CD4-positive, alpha-beta T cell treated with Interleukin-4 for 4 hours (primary cell): ENCODE results near the gene PISD.
A peak's percentile ranks its signal among the peaks of the same experiment; 100 is the strongest.
"Not testable (repeated sequence)": the region's sequence is repeated elsewhere in the genome, so short reads cannot be mapped to it uniquely, and the experiment has no call there.

Experiments used
- DNase-seq: peaks from one replicate; pipeline ENCODE4 v3.0.0-alpha.2; 2020

Gene PISD

GRCh38 chr22:31604746-31605705 lies 57.0 kb downstream of the PISD start:
- DNase-seq, result no peak

- DNase-seq, result no peak
Observed at GRCh38 chr22:31604137-31604705, 57.8 kb downstream of the PISD start.

DNA sequence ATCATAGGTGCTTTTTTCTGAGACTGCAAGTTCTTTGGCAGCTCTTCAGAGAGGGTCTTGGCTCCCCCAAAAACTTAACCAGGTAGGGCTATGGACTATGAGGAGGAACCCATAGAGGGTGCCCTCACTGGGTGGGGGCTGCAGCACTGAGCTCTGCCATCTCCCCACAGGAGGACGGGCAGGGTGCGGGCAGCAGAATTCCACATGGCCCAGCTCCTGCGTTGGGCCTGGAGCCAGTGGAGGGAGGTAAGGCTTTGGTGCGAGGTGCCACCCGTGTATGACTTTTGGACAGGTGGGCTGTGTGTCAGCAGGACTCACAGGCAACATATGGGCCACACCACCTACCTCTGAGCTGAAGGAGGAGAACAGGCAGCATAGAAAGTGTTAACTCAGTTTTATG lies 58.4 kb downstream of the PISD start:
- no peak for DNase-seq

DNA sequence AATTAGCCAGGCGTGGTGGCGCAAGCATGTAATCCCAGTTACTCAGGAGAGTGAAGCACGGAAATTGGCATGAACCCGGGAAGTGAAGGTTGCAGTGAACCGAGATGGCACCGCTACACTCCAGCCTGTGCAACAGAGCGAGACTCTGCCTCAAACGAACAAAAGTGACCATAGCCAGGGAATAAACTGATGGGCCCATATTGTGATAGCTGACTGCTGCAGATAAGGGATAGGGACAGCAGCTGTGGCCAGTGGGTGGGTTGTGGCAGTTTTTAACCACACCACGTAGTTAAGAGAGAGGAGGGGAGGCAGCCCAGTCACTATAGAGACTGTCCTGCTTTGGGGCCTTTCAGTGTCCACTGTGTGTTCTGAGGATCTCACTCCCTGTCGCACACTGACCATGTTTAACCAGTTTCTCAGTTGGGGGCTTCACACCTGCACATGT lies 58.9 kb downstream of the PISD start:
- no peak for DNase-seq

GRCh38 chr22:31602259-31602952 lies 59.6 kb downstream of the PISD start:
- no peak for DNase-seq

- DNase-seq, result no peak
Observed at GRCh38 chr22:31595271-31595670, 66.7 kb downstream of the PISD start.

- DNase-seq, result not testable (repeated sequence)
Observed at GRCh38 chr22:31590161-31590560, 71.9 kb downstream of the PISD start.

GRCh38 chr22:31588970-31589675 lies 72.9 kb downstream of the PISD start:
- no peak for DNase-seq

- DNase-seq, result no peak
Observed at GRCh38 chr22:31586137-31586920, 75.7 kb downstream of the PISD start.

GRCh38 chr22:31585161-31585859 lies 76.7 kb downstream of the PISD start:
- no peak for DNase-seq

DNA sequence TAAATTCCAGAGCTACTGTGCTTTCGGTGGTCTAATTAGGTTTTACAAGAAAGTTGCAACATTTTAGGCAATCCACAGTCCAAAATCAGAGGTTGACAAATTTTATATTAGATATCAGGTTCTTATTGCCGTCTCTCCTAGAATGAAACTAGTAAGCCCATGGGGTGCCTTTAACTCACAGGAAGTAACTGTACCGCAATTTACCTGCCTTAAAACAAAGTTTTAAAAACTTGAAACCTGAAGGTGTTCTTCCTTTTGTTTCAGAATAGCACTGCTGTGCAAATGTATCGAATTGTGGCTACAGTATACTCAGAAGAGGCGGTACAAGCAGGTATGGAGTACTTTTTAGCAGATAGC lies 77.2 kb downstream of the PISD start:
- peak; percentile 14 for DNase-seq

- no peak for DNase-seq
Observed at GRCh38 chr22:31583861-31584485, 78.0 kb downstream of the PISD start.

DNA sequence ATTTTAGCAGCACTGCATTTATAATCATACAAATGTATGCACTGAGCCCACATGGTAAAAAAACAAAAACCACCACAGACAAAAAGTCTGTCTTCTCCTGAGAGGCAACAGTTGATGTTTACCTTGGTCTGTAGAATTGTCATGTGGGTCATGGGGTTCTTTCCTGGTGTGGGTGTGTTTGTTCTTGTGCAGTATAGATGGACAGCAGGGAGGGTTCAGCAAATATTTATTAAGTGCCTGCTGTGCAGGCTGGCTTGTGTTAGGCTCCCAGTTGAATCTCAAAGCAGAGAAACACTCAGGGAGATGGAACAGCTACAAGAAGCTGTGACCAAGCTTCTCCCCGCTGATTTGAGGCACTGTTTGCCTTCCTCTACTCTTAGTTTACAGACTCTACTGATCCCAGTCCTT lies 82.2 kb downstream of the PISD start:
- no peak for DNase-seq

GRCh38 chr22:31578171-31578570 lies 83.8 kb downstream of the PISD start:
- DNase-seq, result no peak

DNA sequence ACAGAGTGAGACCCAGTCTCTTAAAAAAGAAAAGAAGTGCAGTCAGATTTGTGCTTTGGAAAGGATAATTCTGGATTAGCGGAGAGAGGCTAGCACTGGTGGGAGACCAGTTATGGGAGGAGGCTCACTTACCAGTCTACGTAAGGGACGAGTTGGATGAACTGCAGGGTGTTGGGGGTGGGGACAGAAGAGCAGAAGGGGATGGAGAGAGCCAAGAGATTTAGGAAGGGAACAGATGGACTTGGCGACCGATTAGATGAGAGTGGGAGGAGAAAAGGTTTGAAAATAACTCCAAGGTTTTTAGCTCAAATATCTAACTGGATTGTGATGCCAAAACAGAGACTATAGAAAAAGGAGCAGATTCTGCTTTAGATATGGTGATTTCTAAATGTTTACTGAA lies 84.3 kb downstream of the PISD start:
- DNase-seq, result no peak

GRCh38 chr22:31575190-31575589 lies 86.8 kb downstream of the PISD start:
- DNase-seq, result no peak

DNA sequence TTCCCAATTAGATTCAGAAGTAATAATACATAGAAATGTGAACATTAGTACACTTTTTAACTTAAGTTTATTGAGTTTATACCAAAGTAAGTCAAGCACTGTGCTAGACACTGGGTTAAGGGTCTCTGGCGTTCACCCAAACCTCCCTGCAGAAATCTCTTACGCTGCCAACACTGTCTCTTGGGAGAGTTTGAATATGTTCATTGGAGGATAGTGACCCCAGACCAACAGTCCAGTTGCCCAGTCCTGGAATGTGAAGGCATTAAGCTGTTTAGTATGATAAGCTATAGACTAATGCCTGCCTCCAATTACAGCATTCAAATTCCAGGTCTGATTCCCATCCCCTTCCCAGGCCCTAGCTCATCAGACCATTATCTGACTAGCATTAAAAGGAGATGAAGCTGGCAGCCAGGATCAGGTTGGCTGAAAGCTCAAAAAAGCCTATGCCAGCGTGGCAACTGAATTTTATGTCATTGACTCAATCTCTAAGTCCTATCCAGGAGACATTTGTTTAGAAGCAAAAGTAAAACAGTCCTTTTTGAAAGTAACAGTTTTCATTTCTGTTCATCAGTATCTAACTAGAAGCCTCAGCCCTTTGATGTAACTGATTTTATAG lies 87.9 kb downstream of the PISD start:
- DNase-seq, result no peak

DNA sequence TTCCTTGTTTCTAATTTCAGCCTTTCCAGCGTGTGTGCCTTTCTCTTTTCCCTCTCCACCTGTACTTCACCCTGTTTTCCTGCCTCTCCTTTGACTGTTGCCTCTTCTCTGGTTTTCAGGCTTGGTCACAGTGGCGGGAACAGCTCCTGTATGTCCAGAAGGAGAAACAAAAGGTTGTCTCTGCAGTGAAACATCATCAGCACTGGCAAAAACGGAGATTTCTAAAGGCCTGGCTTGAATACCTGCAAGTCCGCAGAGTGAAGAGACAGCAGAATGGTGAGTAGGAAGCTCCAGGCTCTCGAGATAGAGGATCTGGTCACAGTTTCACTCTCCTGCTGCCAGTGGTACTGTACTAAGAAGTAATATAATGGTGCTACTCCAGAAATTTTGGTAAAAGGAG lies 89.1 kb downstream of the PISD start:
- no peak for DNase-seq

DNA sequence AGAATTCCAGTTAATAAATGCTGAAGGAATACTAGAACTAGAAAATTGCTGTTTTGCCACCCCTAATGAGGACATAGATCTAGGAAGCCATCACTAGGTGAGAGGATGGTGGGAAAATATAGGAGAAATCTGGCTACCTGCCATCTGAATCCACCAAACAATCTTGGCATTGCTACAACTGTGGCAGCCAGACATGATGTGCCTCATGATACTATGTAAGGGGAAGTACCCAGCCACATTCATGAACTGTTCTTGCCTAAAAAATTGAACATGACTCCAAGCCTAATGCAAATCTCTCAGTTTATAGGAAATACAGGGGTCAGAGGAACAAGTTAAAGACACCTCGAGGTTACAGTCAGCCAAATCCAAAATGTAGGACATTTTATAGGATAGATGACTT lies 92.9 kb downstream of the PISD start:
- no peak for DNase-seq
